GM12874 (cell line): ENCODE results near the gene MYH15.

ENCODE experiments used
- CTCF ChIP-seq: IDR thresholded peaks from 2 replicates; pipeline ENCODE4 v1.5.1; 2011; ENCODE audit warnings: low read depth, mild to moderate bottlenecking, control low read depth, low read length, moderate library complexity; ENCODE audit not compliant: insufficient read depth

MYH15 gene

DNA sequence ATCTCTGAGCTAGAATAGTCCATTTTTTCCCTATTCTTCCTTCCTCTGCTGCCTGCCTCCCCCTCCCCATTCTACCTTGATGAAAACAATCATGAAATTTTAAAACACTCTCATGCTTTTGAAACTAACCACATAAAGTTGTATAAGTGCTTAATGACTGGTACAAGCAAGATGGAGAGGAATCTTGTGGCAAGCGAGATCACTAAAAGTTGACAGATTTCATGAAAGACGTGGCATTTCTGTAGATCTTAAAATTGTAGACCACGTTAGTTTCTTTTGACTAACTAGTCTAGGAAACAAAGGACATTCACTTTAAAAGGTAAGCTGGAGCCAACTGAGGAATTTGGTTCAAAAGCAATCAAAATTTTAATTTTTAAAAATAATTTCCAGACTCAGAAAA lies 178.6 kb downstream of the MYH15 start:
- TF ChIP-seq CTCF: no peak
